ENCODE data around the gene MSI2. TPM values are rescaled to one million over a fixed set of nuclear protein-coding genes. Genes with fewer than 3 reads are reported as not detected.

The MSI2 gene
- total RNA-seq, 4 donors from 2014 or later, result 60.7 to 101 (median 70.9) TPM

DNA sequence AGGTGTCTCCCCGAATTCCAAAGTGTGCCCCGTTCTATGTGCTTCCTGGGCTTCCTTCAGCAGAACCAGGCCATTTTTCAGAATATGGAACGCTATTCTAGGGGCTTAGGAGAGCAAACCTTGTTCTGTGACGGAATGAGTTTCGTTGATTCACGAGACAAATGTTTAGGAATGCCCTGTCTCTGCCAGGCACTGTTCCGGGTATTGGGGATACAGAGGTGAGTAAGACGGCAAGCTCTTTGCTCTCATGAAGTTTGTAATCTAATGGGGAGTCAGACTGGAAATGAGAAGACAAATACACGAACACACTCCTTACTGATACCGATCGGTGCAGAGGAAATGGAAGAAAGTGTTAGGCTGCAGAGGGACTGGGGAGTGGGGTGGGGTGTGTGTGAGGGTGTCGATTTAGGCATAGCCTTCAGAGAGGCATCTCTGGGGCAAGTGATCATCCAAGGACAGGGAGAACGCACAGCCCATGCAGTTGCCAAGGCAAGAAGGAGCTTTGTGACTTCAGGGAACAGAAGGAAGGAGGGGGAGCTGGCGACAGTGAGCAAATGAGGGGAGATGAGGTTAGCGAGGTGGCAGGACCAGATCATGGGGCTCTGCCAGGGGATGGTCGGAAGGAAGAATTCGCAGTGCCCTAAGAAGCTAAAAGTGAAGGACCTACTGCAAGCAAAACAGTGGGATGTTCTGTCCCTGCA, 189.6 kb downstream of the MSI2 start:
- Histone ChIP-seq H3K9me3 (no peaks in the 10 kb centered on the region), H3K36me3 (no peaks in the 10 kb centered on the region)
- TF ChIP-seq POLR2A (IDR thresholded peaks at IDR 0.05), result no peak
- TF ChIP-seq, protein P1, sequence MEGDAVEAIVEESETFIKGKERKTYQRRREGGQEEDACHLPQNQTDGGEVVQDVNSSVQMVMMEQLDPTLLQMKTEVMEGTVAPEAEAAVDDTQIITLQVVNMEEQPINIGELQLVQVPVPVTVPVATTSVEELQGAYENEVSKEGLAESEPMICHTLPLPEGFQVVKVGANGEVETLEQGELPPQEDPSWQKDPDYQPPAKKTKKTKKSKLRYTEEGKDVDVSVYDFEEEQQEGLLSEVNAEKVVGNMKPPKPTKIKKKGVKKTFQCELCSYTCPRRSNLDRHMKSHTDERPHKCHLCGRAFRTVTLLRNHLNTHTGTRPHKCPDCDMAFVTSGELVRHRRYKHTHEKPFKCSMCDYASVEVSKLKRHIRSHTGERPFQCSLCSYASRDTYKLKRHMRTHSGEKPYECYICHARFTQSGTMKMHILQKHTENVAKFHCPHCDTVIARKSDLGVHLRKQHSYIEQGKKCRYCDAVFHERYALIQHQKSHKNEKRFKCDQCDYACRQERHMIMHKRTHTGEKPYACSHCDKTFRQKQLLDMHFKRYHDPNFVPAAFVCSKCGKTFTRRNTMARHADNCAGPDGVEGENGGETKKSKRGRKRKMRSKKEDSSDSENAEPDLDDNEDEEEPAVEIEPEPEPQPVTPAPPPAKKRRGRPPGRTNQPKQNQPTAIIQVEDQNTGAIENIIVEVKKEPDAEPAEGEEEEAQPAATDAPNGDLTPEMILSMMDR (IDR thresholded peaks at IDR 0.05), result no peak

GRCh38 chr17:57447357-57447989, 191.2 kb downstream of the MSI2 start:
- TF ChIP-seq, protein P1 (IDR thresholded peaks at IDR 0.05), result no peak
- no peak for TF ChIP-seq POLR2A (IDR thresholded peaks at IDR 0.05)
- intact Hi-C loops (cut with DNase I), result no loop called here
- Histone ChIP-seq H3K27ac (no peak overlapping the region), H3K4me3 (replicated peaks in 1 of 3) (no peak overlapping the region), H3K36me3 (no peaks in the 10 kb centered on the region), H3K4me1 (peaks cover 0 to 14% of the 10 kb centered on the region in 2 donors), H3K27me3 (no peaks in the 10 kb centered on the region), H3K9me3 (no peaks in the 10 kb centered on the region)
- DNase-seq, result no peak
- 97 to 99% methylated on average over 10 of the region's 10 CpGs for WGBS, 2 donors

More for the DNA sequence above, 189.6 kb downstream of the MSI2 start:
- peaks cover 5 to 29% of the 10 kb centered on the region in 2 donors for H3K4me1 ChIP-seq
- H3K27me3 ChIP-seq, result no peaks in the 10 kb centered on the region
- H3K4me3 ChIP-seq (replicated peaks in 1 of 3), result no peak overlapping the region
- DNase-seq, result no peak
- H3K27ac ChIP-seq, result no peak overlapping the region
- WGBS, 2 donors, result 79 to 82% methylated on average over 17 of the region's 17 CpGs
- intact Hi-C loops (cut with DNase I), result no loop called here

GRCh38 chr17:57447990-57448758, 191.9 kb downstream of the MSI2 start:
- no peaks in the 10 kb centered on the region for H3K9me3 ChIP-seq
- H3K27me3 ChIP-seq, result no peaks in the 10 kb centered on the region
- H3K36me3 ChIP-seq, result no peaks in the 10 kb centered on the region
- no peak overlapping the region for H3K4me3 ChIP-seq (replicated peaks in 1 of 3)
- peaks cover 0 to 6% of the 10 kb centered on the region in 2 donors for H3K4me1 ChIP-seq
- WGBS, 2 donors, result 80 to 83% methylated on average over 10 of the region's 10 CpGs
- DNase-seq, result peak in 1 of 2 donors; percentile 21
- no peak overlapping the region for H3K27ac ChIP-seq
- TF ChIP-seq, protein P1 (IDR thresholded peaks at IDR 0.05), result no peak
- no peak for TF ChIP-seq POLR2A (IDR thresholded peaks at IDR 0.05)
- intact Hi-C loops (cut with DNase I), result no loop called here

GRCh38 chr17:57448759-57449283, 192.5 kb downstream of the MSI2 start:
- intact Hi-C loops (cut with DNase I), result no loop called here
- WGBS, 2 donors, result 94 to 96% methylated on average over 7 of the region's 7 CpGs
- TF ChIP-seq, protein P1 (IDR thresholded peaks at IDR 0.05), result no peak
- no peak for TF ChIP-seq POLR2A (IDR thresholded peaks at IDR 0.05)
- peaks cover 0 to 3% of the 10 kb centered on the region in 2 donors for H3K4me1 ChIP-seq
- no peaks in the 10 kb centered on the region for H3K9me3 ChIP-seq
- no peak overlapping the region for H3K4me3 ChIP-seq (replicated peaks in 1 of 3)
- no peaks in the 10 kb centered on the region for H3K27me3 ChIP-seq
- no peak for DNase-seq
- no peaks in the 10 kb centered on the region for H3K36me3 ChIP-seq
- H3K27ac ChIP-seq, result no peak overlapping the region

All from thyroid gland (tissue), 4 donors.